Activated gamma-delta T cell treated with Interleukin-2 at 50 U/mL for 16 hours (primary cell): ENCODE measurements around the gene C1orf232.

Source experiments
- DNase-seq: peaks from one replicate; pipeline ENCODE4 v3.0.0-alpha.2; 2020

Gene C1orf232

DNA sequence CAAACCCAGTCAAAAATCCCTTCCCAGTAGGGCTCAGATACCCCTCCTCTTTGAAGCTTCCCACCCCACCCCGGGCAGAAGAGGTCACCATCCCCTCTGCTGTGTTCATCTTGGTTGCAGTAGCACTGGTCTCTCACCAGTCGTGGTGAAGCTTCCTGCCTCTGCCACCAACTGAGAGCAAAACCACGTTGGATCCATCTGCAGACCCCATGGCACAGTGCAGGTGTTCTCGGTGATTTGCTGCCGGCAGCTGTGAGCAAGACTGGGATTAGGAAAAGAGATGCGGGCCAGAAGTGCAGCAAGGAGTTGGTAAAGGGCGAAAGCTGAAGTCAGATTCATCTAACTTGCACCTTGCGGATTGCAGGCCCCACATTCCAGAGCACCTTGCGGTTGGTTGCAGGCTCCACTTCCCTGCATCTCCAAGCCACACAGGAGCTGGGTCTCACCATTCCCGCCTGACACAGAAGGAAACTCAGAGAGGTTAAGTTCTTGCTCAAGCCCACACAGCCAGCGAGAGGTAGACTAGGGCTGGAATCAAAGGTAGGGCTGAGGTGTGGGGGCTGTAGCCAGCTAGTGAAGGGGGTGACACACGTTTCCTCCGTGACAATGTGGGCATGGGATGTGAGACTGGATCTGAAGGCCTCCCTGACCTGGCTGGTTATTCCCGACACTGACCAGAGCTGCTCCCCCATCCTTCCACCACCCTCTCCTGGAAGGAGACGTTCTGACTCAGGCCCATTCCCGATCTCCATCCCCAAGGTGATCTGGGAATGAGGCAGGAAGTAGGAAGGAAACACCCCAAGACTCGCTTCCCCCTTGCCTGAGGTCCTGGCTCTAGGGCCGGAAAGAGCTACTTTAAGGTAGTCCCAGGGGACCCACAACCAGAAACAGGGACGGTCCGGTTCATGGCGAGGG is 13.1 kb downstream of the C1orf232 start:
- no peak for DNase-seq

DNA sequence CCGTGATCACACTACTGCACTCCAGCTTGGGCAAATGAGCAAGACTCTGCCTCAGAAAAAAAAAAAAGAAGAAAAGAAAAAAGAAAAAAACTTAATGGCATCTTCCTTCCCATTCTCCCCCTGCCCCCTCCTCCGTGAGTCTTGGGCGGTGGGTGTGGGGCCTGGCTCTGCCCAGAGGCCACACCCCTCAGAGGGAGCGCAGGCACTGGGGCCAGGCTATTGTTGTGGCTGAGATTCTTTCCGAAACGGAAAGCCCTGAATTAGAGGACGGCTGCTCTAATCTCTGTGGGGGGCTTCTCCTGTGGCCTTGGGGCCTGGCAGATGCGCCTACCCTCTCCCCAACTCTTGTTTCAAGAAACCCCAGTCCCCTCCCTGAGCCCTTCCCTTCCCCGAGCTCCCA is 14.0 kb downstream of the C1orf232 start:
- DNase-seq: no peak

DNA sequence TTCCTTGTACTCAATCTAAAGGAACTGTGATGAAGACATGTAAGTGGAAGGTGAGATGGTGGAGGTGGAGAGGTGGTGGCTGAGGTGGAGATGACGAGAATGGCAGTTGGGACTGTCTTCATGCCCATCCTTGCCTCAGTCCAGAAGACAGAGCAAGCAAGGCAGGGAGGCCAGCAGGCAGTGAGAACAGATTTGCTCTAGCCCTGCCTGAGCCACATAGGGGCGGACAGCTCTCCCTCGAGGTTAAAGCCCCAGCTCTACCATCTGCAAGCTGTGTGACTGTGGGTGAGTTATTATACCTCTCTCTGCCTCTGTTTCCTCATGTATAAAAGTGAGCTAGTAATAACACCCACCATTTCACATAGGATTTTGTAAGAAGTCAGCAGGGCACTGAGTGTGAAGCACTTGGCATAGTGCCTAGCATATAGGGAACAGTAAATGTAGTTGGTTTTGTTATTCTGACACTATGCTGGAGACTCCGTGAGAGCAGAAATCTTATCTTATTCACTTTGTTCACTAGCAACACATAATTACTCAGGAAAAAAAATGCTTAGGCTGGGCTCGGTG is 14.7 kb downstream of the C1orf232 start:
- DNase-seq: no peak

DNA sequence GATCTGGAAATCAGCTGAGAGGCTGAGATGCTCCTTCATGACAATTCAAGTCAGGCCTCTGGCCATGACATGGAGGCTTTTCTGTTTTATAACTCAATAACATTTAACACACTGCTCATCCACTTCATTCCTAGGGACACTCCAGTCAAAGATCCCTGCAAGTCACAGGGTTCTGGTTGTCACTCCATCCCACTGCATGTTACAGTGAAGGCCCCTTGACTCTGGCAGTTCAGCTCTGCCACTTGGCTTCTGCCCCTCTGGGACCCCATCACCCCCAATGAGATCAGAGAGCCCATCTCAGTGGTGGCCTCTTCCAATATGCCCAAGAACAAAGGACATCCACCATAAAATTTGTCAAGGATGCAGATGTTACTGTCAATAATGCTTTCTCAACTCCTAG is 19.9 kb downstream of the C1orf232 start:
- no peak for DNase-seq

DNA sequence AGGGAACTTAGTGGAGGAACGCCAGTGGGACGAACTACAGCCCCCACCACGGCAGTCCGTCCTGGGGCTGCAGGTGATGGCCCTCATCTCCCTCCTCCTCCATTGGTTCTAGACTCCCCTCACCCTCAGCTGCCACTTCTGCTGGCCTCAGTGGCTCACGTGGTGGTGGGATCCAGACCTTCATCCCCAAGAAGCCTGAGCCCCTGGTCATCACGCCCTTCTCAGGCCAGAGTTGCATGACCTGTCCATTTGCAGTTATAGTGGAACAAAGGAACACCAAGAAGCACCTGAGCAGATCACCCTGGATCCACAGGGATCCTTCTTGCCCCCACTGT is 22.8 kb downstream of the C1orf232 start:
- no peak for DNase-seq

DNA sequence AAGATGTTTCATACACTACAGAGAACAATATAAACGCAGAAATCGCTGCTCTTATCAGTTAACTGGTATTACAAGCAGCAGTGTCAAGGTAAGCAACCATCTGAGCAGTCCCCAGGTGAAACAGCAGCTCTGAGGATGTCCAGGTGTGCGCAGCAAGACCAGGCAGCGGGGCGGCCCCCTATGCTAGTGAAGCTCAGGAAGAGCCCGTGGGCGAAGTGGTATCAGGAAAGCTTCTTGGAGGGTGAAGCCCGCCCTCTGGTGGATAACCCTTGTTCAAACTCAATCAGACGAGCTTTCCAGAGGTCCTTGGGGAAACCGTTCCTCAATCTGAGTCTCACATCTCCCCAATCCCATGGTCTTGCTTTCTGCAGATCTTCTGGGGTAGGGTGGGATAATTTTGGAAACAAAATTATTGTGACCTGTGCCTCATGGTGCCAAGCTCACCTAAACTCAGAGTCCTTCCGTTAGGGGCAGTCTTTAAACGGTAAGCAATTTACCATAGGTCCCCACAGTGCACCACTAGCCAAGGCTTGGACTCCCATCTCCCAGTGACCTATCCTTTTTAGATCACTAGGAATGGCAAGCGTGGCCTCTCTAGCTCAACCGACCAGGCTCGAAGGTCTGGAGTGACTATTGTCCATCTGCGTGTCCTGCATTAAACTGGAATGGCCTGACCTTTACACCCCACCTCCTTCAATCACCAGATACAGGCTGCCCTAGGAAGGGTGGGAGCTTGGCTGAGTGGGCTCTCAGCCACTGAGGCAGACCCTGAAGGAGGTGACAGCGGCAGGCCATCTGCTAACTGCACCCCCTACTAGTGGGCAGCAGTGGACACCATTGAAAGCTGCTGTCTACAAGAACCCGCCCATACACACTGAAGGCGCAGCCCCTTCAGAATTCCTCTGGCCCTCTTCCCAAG is 23.5 kb downstream of the C1orf232 start:
- peak; percentile 82 for DNase-seq

DNA sequence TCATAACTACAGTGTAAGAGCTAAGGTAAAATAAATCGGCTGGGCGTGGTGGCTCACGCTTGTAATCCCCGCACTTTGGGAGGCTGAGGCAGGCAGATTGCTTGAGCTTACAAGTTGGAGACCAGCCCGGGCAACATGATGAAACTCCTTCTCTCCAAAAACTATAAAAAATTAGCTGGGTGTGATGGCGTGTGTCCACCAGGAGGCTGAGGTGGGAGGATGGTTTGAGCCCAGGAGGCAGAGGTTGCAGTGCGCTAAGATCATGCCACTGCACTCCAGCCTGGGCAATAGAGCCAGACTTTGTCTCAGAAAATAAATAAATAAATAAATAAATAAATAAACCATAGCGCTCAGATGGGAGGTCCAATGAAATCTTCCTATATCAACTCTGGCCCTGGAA is 26.6 kb downstream of the C1orf232 start:
- DNase-seq: no peak

DNA sequence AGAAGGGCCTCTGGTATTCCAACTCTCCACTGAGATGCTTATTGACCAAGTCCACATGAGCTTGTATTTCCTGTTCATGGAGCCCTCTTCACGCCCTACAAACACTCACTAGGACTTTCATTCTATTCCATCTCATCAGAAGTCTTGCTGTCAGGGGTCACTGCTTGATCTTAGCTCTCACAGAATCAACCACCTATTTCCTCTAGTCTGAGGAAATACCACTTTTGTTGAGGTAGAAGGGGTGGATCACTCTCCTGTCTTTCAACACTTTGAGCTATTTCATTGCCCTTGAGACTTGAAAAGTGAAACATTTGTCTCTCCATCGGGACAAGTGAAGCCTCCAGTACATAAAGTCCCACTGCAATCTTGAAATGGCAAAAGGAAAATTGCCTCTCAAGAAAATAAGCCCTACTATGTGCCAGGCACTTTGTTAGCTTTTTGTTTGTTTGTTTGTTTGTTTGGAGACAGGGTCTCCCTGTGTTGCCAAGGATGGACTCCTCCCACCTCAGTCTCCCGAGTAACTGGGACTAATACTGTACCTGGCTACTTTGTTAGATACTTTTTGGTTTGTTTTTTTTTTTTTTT is 29.7 kb downstream of the C1orf232 start:
- no peak for DNase-seq

DNA sequence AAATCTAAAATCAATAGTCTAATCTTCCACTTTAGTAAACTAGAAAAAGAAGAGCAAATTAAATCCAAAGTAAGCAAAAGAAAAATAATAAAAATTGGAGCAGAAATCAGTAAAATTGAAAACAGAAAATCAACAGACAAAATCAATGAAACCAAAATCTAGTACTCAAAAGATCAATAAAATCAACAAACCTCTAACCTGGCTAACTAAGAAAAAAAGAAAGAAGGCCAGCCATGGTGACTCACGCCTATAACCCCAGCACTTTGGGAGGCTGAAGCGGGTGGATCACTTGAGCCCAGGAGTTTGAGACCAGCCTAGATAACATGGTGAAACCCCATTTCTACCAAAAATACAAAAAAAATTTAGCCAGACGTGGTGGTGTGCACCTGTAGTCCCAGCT is 34.3 kb downstream of the C1orf232 start:
- DNase-seq: no peak

DNA sequence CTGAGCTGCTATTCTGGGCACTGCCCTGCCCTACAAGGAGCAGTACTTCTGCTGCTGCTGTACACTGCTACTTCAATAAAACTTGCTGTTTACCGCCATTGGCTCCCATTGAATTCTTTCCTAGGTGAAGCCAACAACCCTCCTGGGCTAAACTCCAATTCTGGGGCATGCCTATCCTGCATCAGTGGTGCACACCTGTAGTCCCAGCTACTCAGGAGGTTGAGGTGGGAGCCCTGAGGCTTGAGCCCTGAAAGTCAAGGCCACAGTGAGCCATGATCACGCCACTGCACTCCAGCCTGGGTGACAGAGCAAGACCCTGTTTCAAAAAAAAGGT is 36.0 kb downstream of the C1orf232 start:
- DNase-seq: no peak

DNA sequence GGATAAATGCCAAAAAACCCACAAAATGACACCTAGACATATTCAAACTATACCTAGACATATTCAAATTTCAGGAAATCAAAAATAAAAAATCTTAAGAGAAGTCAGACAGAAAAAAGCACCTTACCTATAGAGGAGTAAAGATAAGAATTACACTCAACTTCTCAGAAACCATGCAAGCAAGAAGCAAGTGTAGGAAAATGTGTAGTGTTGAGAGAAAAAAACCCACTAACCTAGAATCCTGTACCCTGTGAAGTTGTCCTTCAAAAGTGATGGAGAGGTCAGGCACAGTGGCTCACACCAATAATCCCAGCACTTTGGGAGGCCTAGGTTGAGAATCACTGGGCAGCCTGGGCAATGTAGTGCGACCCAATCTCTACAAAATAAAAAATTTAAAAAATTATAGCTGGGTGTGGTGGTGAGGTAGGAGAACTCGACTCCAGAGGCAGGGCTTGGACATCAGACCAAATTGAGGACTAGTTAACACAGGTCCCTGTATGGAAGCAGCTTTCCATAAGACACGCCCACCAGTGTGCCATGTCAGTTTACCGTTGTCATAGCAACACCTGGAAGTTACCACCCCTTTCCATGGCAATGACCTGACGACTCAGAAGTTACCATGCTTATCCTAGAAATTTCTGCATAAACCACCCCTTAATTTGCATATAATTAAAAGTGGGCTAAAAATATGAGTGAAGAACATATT is 36.5 kb downstream of the C1orf232 start:
- no peak for DNase-seq

DNA sequence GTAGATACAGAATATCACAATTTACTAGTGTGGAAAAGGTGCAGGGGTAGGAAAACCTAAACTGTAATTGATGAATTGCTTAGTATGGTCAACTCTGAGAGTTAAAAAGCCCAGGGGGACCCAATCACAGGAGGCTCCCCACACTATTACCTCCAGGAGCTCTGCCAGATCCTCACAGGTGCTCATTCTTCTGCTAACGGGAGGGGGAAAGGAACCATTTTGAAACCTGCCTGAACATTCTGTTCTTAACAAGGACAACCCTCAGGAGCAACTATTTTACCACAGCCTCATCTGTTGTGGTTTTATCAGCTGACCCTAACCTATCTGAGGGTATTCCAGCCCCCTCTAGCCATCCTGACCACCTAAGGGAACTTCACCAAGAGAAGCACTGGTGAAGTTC is 38.1 kb downstream of the C1orf232 start:
- no peak for DNase-seq

DNA sequence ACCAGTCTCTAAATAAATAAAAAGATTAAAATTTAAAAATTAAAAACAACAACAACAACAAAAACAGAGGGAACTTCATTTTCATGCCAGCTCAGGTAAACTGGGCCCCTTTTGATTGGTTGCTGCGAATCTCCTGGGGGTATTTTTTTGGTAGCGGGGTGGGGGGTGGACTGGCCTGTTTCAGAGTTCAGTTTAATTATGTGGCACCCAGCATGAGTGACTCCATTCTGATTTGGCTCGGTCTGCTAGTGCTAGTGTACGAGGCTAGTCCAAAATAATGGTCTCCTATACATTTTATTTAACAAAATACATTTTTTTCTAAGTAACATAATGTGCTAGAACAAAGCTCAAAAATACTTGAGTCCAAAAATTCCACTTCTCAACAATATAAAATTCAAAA is 39.0 kb downstream of the C1orf232 start:
- DNase-seq: no peak

DNA sequence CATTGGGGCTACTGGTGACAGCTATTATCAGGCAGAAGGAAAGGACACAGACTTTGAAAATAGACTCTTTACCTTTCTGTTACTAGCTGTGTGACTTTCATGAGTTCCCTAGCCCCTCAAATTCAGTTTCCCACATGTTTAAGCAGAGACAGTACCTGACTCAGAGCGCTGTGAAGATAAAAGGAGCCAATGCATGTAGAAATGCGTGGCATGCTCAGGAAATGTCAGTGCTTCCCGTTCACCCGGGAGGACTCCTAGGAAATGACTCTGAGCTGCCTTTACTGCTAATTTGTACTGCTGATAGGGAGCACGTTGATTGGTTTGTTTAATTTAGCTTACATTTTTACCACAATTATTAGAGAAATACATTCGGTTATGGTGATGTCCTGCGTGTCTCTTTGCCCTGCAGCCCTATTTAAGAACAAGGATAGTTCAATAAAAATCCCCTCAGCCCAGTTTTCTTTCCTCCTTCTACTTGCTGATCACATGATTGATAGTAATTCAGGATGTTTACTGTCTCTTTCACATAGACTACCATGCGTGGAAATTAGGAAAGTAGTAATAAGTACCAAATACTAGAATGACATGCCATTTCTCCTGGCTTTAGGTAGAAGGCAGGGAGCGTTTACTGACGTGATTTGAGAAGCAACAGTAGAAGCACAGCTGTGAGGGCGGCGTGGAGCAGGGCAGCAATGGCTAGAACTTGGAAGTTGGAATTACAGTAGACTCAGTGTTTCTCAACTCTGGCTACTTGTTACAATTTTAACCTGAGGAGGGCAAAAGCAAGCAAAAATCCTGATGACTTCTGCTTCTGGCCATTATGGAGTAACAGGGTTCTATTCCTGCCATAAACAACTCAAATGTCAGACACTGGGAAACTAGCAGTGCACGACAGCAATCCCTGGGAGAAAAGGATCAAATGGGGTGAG is 41.3 kb downstream of the C1orf232 start:
- no peak for DNase-seq

DNA sequence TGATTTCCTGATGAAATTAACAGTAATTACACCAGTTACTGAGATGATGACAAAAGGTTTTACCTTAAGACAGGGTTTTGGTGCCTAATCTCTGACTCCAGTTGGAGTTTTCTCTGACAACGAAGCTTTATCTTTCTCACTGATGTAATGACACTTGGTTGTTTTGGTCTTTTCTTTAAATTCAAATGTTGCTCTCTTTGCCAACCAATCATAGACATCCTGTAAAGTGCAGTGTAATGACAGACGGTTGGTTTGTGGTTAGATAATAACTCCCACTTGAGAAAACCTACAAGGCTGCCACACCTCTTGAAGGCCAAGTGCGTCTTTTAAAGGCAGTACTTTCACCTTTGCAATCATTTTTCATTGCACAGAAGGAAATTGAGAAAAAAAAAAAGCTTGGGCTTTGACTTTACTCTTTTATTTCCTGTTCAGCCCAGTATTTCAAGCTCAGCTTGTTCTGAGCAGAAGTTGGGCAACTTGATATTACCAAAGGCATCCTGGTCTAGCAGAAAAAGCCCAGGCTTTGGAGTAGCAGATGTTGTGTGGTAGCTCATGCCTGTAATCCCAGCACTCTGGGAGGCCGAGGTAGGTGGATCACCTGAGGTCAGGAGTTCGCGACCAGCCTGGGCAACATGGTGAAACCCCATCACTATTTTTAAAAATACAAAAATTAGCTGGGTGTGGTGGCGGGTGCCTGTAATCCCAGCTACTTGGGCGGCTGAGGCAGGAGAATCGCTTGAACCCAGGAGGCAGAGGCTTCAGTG is 42.3 kb downstream of the C1orf232 start:
- peak; percentile 53 for DNase-seq

DNA sequence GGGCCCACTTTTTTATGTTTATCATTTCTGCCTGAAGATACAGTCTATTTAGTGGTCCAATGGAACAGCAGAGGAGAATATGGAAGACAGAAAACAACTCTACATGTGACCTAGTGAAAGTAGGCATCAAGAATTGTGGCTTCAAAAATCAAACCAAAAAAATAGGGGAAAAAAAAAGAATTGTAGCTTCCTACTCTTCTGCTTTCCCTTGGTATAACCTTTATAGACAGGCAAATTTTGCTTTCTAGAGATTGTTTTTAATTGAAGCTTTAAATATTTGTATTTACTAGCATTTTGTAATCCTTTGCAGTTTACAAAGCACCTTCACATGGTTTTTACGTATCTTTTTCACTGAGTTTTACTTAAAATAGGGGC is 42.8 kb downstream of the C1orf232 start:
- no peak for DNase-seq

DNA sequence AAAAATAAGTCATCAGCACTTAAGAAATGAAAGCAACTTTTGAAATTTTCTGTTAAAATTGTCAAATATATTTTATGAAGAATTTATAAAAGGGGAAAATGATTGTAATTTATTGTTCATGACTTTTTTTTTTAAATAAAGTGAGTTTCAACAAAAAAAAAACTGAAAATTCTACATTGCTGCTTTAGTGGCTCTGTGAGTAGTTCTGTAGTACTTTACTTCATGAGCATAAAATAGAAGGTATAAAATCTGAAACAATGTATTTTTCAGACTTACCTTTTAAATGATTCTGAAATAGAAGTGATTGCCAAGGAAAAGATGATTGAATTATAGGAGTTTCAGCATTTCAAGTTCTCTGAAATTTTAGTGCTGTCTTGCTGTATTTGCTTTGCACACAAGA is 43.4 kb downstream of the C1orf232 start:
- no peak for DNase-seq

DNA sequence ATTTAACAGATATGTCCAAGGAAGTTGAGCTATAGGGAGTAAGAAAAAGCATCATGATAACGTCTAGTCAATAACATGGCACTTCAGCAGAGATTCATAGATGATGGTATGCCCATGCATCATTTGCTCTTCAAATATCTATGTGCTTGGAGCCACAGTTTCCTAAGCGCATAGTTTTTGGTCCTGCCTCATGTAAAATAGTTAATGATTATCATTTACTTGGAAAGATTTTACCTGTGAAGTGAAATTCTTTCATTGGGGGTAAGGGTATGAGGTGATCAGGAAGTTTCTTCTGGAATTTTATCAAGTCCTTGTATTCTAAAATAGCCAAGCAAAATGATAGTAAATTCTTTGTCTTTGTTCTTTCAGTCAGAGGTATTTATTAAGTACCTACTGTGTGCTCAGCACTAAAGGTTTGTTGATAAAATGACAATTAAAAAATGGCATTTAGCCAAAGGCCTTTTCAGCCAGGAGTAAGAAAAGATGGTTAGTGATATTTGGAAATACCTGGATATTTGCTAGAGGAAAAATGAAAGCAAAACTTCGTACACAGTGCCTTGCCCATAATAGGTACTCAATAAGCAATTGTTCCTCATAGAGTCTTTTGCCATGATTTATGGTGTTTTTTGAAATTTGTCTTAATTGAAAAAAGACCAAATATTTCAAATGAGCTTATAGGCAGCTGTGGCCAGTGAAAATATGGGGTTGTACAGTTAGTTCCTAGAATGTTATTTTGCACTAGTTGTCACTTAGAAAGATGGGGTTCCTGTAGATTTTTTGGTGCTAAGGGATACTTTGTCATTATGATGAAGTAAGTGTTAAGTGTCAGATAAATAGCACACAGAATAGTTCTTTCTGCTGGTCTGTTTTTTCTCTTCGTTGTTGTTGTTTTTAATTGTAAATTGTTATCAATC is 44.1 kb downstream of the C1orf232 start:
- no peak for DNase-seq
